ENCODE measurements around the gene ITGA11. TPM values are rescaled to one million over a fixed set of nuclear protein-coding genes. Genes with fewer than 3 reads are reported as not detected.

ITGA11 gene
- total and polyA plus RNA-seq, 12 donors, result 1.4 to 25.9 (median 12.3) TPM

DNA sequence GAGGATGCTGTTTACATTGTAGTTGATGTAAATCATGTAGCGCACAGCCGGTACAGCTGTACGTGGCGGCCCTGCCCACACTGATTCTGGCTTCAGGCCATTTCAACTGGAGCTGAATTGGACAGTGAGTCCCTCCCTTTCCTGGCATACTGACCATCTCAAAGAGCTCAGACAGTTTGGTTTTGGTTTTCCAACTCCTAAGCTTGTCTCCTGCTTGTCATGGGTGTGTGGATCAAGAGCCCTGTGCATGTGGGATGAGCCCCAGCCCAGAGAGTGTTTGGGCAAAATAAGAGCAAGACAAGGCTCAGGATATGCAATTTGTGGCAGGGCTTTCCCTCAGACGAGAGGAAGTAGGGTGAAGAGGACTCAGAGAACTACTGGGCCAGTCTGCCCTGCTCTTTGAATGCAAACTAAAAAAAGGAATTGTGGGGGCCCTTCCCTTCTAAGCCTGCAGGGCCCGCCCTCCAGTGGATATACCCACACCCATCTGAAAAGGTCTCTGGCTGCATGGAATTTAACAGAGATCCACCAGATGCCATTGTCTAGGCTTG, 13.3 kb downstream of the ITGA11 start:
- WGBS, 2 donors, result 35 to 46% methylated on average over 6 of the region's 6 CpGs
- intact Hi-C loops (cut with DNase I), result no loop called here
- peaks cover 0 to 29% (median 14%) of the 10 kb centered on the region in 9 donors for H3K4me1 ChIP-seq

DNA sequence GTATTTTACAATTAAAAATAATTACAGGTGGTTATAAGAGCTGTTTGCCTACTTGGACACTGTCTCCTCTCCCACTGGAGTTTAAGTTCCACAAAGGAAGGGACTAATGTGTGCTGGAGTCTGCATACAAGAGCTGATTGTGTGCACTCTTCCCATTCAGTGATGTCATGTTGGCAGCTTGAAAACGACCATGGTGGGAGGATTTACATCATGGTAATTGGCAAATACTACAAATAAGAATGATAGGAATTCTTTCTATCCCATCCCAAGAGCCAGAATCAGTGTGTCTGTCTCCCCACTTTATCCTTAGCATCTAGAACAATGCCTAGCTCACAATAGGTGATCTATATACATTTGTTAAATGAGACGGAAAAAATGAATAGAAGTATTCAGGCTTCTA, 14.1 kb downstream of the ITGA11 start:
- TF ChIP-seq, protein P1, sequence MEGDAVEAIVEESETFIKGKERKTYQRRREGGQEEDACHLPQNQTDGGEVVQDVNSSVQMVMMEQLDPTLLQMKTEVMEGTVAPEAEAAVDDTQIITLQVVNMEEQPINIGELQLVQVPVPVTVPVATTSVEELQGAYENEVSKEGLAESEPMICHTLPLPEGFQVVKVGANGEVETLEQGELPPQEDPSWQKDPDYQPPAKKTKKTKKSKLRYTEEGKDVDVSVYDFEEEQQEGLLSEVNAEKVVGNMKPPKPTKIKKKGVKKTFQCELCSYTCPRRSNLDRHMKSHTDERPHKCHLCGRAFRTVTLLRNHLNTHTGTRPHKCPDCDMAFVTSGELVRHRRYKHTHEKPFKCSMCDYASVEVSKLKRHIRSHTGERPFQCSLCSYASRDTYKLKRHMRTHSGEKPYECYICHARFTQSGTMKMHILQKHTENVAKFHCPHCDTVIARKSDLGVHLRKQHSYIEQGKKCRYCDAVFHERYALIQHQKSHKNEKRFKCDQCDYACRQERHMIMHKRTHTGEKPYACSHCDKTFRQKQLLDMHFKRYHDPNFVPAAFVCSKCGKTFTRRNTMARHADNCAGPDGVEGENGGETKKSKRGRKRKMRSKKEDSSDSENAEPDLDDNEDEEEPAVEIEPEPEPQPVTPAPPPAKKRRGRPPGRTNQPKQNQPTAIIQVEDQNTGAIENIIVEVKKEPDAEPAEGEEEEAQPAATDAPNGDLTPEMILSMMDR (IDR thresholded peaks at IDR 0.05), result no peak
- peaks cover 0 to 29% (median 15%) of the 10 kb centered on the region in 9 donors for H3K4me1 ChIP-seq
- no peak for DNase-seq
- no peaks in the 10 kb centered on the region for H3K9me3 ChIP-seq
- ATAC-seq, result peak in 2 of 8 donors; percentile 23 to 29
- intact Hi-C loops (cut with DNase I), result no loop called here
- H3K27me3 ChIP-seq, result no peaks in the 10 kb centered on the region
- peak overlapping the region in 4 of 10 donors; percentile 7 to 58 (median 21) for H3K27ac ChIP-seq
- H3K36me3 ChIP-seq, result no peaks in the 10 kb centered on the region
- WGBS, 2 donors, result 59 to 60% methylated on average over 2 of the region's 2 CpGs
- no peak overlapping the region for H3K4me3 ChIP-seq

More for the DNA sequence above, 13.3 kb downstream of the ITGA11 start:
- H3K36me3 ChIP-seq, result no peaks in the 10 kb centered on the region
- TF ChIP-seq, protein P1 (IDR thresholded peaks at IDR 0.05), result no peak
- H3K27me3 ChIP-seq, result no peaks in the 10 kb centered on the region
- peak overlapping the region in 5 of 10 donors; percentile 11 to 58 (median 19) for H3K27ac ChIP-seq
- DNase-seq, result no peak
- no peak overlapping the region for H3K4me3 ChIP-seq
- ATAC-seq, result peak in 5 of 8 donors; percentile 37 to 60 (median 48)
- no peaks in the 10 kb centered on the region for H3K9me3 ChIP-seq

DNA sequence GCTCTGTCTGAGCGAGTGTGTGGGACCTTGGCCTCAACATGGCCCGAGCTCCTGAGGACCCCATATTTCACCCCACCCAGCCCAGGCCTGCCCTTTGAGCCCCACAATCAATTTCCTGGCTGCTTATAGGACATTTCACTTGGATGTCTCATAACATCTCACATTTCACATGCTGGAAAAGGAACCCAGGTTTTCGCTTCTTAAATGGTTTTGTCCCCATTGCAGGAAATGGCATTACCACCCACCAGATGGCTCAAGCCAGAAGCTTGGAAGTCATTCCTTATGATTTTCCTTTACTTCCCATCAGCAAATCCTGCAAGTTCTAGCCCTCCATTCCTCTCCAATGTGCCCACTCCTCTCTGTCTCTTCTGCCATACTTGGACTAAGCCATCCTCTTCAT, 14.9 kb downstream of the ITGA11 start:
- Histone ChIP-seq H3K36me3 (no peaks in the 10 kb centered on the region), H3K4me3 (no peak overlapping the region), H3K9me3 (no peaks in the 10 kb centered on the region), H3K27ac (no peak overlapping the region), H3K4me1 (peaks cover 0 to 29% (median 15%) of the 10 kb centered on the region in 9 donors), H3K27me3 (no peaks in the 10 kb centered on the region)
- no peak for DNase-seq
- TF ChIP-seq, protein P1 (IDR thresholded peaks at IDR 0.05), result no peak
- intact Hi-C loops (cut with DNase I), result no loop called here
- WGBS, 2 donors, result 80 to 82% methylated on average over 3 of the region's 3 CpGs
- no peak for ATAC-seq

DNA sequence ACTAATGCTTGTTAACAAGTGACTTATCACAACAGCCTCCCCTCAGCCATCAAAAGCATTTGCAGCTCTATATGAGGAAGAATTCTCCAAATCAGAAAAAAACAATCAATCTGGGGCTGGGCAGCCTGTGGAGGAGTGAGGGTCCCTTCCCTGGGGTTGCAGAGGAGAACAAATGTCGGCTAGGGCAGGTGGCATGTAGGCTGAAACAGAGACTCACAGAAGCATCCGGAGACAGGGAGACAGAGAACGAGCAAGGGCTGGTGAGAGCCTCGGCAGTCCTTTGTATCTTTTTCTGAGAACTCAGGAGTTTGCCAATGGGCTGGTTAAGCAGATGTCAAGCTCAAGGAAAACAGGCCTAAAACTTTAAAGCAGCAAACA, 15.8 kb downstream of the ITGA11 start:
- peak in 1 of 2 donors; percentile 0 for DNase-seq

More for the DNA sequence above, 15.8 kb downstream of the ITGA11 start:
- Histone ChIP-seq H3K27me3 (no peaks in the 10 kb centered on the region), H3K27ac (no peak overlapping the region), H3K4me1 (peaks cover 0 to 29% (median 15%) of the 10 kb centered on the region in 9 donors), H3K4me3 (no peak overlapping the region), H3K36me3 (no peaks in the 10 kb centered on the region), H3K9me3 (no peaks in the 10 kb centered on the region)
- WGBS, 2 donors, result 70 to 93% methylated on average over 4 of the region's 4 CpGs
- no peak for ATAC-seq
- intact Hi-C loops (cut with DNase I), result no loop called here
- TF ChIP-seq, protein P1 (IDR thresholded peaks at IDR 0.05), result no peak
